Myocyte (in vitro differentiated cells): Measurements from ENCODE around the gene ST6GALNAC6. TPM values are rescaled to one million over a fixed set of nuclear protein-coding genes. Genes with fewer than 3 reads are reported as not detected.
A peak's percentile ranks its signal among the peaks of the same experiment; 100 is the strongest.

ENCODE experiments used
- DNase-seq: peaks from one replicate; pipeline ENCODE4 v3.0.0-alpha.2; 2012; ENCODE audit warnings: low read depth
- polyA plus RNA-seq: library from polyadenylated mRNA; unstranded; fragments of >200 nt; gene quantifications from one replicate; pipeline ENCODE4 v1.2.1, GENCODE V29; 2012; ENCODE audit warnings: missing spikeins
- total RNA-seq: library from RNA; depleted of rRNA; stranded (reverse); fragments of >200 nt; gene quantifications from 2 replicates; pipeline ENCODE4 v1.2.3, GENCODE V29; 2014

The ST6GALNAC6 gene, protein sequence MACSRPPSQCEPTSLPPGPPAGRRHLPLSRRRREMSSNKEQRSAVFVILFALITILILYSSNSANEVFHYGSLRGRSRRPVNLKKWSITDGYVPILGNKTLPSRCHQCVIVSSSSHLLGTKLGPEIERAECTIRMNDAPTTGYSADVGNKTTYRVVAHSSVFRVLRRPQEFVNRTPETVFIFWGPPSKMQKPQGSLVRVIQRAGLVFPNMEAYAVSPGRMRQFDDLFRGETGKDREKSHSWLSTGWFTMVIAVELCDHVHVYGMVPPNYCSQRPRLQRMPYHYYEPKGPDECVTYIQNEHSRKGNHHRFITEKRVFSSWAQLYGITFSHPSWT
- 111 and 121 TPM in 2 replicates for total RNA-seq
- 98.1 TPM for polyA plus RNA-seq

DNA sequence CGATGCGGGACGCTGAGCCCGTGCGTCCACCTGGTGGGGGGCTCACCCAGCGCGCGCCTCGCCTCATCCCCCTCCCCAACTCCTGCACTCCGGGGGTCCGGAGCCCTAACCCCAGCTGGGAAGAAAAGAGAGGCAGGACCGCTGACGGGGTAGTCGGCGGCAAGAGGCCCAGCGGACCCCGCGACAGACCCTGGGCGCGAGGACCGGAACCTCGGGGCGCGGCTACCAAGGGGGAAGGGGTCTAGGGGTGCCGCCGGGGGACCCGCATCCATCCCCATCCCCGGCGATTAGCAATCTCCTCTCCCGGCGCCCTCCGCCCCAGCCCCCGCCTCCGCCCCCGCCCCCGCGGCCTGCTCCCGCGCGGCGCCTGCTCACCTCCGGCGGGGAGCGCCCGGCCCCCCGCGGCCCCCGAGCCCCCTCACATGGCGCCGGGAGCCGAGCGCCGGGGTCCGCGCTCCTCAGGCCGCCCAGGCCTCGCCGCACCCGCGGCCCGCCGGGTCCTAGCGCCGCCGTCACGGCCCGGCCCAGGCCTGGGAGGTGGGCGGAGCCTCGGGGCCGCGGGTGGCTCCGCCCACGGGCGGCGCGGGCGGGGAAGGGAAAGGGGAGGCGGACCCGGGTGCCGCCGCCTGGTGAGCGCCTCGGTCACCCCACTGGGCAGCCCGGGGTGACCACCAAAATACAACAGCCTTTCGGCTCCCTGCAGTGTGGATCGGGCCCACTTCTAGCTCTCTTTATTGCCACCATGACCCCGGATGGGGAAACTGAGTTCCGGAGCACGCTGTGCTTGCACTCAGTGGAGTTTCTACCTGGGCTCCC lies at the start of gene ST6GALNAC6:
ST6GALNAC6 (minus strand) TSS at position 476 of the 816 bp plus-strand sequence. CDS start 1,622 bp downstream, outside the sequence.
- peak; percentile 84 for DNase-seq

DNA sequence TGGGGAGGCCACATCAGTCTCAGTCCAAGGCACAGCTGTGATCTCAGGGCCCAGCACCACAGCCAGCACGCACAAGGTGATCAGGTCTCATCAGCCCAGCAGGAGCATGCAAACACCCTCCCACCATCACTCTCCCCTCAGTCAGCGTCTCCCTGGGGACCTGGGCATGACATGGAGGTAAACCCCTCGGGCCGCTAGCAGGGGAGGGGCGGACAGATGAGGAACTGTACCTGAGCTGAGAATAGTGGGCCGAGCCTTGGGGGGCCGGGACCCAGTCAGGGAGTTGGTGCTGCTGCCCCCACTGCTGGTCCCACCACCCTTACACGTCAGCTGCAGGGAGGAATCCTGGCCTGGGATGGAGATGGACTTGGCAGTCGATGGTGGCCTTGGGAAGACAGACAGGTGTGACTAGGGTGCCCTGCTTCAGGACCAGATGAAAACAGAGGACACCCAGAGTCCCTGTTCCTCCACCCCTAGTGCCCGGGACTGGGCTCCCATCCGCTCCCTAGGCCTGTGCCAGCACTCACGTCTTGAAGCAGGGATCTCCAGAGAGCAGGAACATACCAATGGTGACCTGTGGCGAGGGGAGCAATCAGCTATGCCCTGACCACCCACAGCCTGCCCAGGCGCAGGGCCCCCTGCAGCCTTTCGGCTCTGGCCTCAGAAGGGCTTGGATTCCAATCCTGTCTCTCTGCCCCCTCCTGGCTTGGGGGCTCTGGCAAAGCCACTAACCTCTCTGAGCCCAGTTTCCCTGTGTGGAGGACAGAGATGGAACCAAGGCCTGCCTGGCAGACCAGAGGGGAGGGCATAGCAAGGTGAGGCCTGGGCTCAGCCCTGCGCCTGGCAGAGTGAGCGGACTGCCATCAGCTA lies 48.7 kb upstream of the ST6GALNAC6 start:
- DNase-seq, result no peak

DNA sequence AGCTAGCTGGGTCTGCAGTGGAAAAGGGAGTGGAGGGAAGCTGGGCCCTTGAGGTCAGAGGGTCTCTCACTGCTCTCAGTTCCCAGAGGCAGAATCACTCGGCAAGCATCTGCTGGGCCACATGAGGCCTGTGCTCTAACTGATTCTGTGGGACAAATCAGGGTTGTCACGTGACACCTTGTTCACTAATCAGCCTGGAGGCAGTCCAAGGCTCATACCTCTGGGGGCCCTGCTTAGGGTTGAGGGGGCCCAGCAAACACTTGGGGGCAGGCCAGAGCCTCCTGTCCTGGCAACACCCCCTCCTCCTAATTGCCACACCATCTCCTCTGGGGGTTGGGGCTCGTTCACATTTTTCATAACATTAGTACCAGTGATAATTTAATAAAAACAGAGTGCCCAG lies 47.3 kb upstream of the ST6GALNAC6 start:
- DNase-seq, result no peak

DNA sequence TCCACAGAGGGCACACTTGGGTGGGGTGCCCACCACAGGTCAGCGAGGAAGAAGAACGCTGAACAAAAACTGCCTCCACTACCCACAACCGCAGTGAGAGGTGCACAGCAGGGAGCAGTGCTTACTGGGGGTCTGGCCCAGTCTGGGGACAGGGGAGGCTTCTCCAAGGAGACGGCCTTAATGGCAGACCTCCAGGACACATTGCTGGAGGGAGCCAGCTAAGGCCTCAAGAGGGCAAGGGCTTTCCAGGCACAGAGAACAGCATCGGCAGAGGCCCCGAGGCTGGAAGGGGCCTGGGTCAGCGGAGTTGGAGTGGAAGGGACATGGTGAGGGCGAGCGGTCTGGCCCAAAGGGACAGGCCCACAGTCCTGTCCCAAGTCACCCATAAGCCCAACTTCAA lies 46.5 kb upstream of the ST6GALNAC6 start:
- no peak for DNase-seq

DNA sequence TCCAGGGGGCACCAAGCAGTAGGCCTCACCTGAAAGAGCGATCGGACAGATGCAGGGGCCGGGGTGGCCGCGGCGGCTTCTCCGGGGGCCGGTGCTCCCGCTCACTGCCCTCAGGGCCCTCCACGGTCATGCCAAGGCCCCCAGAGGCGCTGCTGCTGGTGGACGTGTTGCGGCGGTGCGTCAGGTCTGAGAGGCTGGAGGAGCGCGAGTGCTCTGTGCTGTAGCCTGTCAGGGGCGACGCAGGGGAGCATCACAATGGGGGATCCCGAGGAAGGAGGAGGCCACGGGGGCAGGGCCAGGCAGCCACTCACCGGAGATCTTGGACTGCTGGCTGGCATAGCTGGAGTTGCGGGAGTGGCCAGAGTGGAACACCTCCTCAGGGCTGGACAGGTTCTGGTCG lies 45.9 kb upstream of the ST6GALNAC6 start:
- DNase-seq, result no peak

DNA sequence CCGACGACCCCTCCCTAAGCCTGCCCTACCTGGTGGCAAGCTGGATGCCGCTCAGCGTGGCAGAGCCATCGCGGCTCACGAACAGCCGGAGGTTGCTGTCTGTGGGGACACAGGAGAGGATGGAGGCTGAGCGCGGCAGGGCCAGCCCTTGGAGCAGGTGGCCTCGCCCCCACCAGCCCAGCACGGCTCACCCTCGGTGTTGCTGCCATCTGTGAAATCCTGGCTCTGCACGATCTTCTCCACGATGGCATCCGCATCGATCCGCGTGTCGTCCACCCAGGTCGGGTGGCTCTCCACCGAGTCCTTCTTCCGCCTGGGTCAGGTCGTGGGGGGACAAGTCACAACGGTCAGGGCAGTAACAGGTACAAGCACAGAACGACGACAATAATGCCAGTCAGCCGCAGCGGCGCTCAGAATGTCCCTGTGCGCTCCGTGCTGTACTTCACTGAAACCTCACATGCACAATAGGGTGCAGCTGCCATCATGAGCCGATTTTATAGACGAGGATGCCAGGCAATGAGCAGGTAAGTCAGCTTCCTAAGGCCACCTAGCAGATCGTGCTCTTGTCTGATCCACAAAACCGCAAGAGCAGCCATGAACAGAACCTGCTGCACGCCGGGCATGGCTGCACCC lies 45.3 kb upstream of the ST6GALNAC6 start:
- no peak for DNase-seq

DNA sequence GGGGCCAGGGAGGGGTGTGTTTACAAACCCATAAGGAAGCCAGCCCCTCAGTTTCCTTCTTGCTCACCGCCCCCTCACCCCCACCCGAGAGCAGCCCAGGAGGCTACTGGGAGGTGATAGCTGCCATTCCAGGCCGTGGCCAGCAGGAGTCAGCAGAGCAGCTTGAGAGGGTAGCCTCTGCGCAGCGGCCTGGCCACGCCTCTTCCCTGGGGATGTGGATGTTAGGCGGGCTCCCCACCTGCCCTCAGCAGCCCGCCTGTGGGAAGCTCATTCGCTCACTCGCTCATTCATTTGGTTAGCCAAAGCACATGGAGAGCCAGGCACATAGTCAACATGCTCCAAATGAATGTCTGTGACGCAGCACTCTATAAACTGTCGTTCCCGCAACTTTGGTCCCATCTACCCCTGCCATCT lies 44.3 kb upstream of the ST6GALNAC6 start:
- DNase-seq, result peak; percentile 90

DNA sequence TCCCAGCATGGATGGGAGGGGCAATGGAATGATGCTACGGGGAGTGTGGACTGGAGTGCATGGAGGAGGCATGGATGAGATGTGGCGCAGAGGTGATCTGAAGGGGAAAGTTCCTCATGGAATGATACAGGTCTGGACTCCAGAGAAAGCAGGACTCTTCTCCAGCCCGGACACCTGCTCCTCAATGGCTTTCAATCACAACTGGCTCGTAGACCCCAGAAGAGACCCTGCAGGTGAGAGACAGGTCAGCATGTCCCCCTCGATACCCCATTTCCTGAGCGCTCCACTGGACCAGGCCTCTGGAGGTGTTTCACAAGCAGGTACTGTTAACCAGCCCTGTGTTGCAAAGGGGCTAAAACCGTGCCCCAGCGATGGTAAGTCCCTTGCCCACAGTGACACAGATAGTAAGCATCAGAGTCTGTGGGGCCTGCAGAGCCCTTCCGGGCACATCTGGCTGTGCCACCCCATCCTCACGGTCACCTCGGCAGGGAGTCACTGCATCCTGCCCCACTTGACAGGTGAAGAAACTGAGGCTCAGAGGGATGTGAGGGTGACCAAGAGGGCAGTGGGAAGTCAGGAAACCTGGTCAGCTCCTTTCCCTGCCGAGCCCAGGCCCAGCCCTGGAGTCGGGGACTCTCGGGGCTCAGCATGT lies 43.7 kb upstream of the ST6GALNAC6 start:
- DNase-seq, result no peak

DNA sequence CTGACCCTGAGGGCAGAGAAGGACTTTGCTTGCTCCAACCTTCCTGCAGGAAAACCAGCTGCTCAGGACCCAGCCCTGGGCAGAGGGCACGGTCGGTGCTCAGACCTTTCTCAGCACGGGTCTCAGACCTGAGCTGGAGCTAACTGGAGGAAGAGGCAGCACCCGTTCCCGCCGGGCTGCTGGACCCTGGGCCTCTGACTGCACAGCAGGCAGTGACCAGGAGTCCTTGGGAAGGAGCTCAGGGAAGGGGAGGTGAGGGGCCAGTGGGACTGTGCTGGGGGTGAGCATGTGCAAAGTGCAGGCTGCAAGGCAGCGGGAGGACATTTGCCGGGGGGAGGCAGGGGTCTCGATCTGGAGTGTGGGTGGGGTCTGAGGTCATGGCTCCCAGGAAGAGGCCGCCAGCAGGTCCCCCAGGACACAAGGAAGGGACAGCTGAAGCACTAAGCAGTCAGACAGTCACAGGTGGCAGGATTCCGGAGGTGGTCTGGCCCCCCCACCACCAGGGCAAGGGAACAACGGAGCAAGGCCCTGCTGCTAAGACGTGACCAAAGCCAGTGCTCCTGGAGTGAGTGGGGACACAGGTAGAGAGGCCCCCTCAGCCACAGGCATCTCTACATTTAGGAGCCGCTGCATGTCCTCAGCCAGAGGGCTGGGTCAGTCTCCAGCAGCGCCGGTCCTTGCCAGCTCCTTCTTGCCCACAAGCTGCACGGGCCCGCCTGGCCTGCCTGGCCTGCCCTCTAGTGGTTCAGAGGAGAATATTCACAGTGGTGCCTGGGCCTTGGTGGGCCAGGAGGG lies 43.0 kb upstream of the ST6GALNAC6 start:
- DNase-seq, result peak; percentile 81

DNA sequence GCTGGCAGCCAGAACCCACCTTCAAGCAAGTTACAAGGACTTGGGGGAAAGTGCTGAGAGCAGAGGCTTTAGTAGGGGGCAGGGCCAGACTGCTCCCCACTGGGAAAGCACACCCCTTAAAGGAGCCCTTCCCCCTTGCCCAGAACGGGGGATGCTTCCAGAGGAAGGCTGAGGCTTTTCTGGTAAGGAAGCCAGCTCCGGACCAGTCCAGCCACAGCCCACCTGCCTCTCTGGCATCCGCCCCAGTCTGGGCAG lies 42.5 kb upstream of the ST6GALNAC6 start:
- peak; percentile 91 for DNase-seq

DNA sequence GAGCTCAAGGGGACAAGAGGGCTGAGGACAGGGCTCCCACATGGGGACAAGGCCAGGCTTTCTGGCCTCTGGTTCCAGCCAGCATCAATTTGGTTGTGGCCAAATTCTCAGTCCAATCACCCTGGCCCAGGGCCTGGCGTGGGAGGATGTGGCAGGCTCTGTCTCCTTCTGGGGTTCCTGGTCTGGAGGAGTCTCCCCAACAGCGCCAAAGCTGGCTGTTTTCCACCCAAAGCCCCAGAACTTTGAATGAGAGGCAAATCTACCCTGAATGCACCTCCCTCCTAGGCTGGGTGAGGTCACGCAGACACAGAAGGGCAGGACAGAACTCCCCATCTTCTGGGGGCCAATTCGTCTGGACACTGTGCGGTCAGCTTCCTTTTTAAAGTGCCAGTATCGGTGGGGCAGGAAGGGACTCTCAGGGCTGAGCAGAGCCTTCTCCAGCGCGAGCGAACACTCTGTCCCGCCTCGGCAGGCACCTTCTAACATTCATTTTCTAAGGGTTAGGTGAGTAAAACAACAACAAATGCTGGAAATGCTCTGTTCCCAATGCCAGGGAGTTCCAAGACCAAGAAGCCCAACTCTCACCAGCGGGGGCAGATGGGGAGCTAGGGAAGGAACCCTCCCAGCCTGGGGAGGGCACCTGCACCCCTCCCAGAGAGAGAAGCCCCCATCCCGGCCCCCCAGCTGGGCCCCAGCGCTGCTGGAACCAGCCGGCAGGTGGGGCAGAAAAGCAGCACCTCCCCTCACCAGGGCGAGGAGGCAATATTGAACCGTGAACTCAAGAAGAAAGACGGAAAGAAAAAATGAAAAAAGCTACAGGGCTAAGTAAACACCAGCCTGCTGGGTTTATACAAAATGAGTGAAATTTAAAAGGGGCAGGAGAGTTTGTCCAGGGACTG lies 41.9 kb upstream of the ST6GALNAC6 start:
- no peak for DNase-seq

DNA sequence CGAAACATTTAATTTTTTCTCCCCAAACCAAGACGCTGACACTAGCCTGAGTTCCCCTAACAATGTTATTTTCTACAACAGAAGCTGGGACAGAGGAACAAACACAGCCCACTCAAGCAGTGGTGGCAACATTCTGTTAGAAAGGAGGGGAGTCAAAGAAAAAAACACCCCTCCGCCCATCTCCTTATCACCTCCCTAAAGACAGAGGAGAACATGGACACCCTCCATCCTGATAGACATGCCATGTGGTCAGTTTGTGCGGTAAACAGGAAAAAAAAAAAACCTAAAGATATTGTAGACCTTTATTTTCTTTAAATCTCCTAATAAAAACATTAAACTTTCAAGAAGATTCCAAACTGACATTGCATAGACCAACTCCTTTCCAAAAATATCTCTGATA lies 41.2 kb upstream of the ST6GALNAC6 start:
- DNase-seq, result no peak

DNA sequence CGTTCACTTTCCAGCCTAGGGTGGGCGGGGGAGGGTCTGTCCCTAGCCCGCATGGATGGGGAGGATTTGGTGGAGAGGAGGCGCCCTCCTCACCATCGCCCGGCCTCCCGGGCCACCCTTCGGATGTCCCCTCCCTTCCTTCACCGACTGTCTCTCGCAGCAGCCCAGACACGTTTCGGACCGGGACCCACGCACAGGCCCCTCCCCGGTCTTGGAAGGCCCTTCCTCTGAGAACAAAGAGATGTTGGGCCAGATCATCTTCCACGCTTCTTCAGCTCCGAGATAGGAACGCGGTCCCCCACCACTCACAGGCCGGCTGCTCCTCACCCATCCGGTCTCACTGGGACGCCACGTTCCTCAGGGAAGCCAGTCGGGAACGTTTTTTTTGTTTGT lies 38.9 kb upstream of the ST6GALNAC6 start:
- DNase-seq, result no peak

DNA sequence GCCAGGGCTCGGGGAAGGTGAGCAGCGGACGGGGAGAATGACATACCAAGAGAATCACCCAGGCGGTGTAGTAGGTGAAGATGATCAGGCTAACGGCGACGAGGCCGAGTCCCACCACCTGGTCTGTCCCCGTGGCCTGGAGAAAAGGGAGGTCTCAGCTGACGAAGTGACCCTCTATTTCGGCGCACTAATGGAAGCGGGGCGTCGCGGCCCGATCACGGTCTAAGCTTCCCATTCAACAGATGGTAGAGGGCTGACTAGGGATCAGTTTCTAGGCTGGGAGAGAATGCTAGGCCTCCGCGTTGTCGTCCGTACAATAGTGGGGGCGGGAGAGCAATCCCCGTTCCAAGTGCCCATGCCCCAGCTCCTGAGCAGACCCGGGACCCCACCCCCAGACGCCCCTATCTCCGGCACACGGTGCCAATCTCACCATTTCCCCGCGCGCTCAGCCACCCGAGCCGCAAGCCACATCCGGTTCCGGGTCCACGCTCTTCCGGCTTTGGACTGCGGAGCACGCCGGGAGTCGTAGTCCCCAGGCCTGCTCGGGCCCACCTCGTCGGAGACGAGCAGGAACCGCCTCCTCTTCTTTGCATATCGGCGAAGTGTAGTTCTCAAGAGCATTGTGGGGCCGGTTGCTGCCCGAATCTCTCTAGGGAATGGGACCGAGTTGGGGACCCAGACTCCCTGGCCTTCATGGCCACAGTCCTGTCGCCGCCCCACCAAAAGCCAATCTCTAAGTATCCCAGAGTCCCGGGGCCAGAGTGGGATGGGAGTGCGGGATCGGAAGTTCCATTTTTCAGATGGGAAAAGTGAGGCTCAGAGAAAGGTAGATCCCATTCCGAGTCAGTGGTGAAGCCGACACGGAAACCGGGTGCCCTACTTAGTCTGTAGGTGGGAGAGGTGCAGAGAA lies 38.2 kb upstream of the ST6GALNAC6 start, which contains the start of gene DPM2:
DPM2 (minus strand) TSS at position 467 of the 910 bp plus-strand sequence; CDS start at position 433, 34 bp downstream.
- peak; percentile 79 for DNase-seq

DNA sequence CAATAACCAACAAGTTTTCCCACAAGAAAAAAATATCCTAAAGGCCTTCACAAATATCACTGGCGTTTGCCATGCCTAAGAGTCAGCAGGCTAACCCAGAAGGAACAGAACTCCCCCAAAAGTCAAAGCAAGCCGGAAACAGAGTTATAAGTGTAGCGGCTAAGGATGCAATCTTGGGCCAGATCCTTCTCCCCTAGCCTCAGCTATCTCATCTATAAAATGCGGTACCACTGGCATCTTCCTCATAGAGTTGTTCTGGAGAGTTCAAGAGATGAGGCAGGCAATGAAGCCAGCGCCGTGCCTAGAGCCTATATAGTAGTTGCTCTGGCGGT lies 37.6 kb upstream of the ST6GALNAC6 start:
- DNase-seq, result no peak

DNA sequence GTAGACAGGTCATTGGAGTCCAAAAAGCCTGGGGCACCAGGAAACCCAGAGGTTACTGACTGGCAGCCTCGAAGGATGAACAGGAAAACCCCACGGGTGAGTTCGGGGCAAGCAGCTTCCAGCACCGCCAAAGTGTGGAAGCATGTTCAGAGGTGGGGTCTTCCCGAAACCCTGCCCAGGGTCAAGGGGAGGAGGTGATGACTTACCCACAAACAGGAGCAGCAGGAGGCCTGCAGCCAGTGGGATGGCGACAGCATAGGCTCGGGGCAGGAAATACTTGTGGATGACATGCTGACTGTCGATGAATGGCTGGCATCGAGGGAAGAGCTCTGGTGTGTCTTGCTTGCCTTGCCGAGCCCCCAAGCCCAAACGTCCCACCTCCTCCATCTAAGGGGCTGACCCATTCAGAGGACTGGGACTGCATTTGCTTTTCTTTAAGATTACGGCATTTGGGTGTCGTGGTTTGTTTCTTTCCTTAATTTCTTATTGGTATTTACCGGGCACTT lies 37.0 kb upstream of the ST6GALNAC6 start:
- DNase-seq, result no peak

DNA sequence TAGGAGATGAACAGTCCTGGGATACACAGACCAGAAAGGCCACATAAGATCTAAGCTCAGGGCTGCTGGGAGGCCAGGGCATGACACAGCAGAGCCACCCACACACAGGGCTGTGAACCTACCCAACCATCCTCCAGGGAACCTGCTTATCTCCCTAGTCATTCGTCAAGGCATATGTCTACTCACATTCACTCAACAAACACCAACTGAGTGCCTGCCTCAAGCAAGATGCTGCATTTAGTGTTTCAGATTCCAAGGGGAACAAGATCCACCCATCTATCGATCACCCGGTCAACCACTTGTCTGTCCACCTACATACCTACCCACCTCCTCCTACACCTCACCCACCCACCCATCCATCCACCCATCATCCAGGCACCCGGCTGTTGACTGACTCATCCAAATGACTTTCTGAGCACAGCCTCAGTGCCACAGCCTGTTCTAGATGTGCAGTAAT lies 36.4 kb upstream of the ST6GALNAC6 start:
- no peak for DNase-seq

DNA sequence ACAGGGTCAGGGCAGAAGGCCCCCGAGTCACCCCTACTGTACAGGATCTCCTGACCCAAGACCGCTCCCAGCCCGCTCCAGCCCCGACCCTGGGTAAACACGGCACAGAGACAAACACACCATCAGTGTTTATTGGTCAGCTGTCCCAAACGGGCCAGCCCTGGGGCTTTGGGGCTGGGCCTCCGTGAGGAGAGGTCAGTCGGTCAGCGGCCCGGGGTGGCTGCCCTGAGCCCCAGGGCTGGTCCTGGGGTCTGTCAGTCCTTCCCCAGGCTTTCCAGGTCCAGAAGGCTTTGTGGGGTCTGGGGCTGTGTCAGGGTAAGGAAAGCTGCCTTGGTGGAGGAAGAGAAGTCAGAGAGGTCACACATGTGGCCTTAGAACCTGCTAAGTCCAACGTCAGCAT lies 35.6 kb upstream of the ST6GALNAC6 start:
- no peak for DNase-seq
